ENCODE measurements around the gene SLC22A4.
A peak's percentile ranks its signal among the peaks of the same experiment; 100 is the strongest.

SLC22A4 gene

GRCh38 chr5:132280371-132281240, 13.6 kb upstream of the SLC22A4 start:
- Histone ChIP-seq H3K36me3 (ENCODE audit: control insufficient read depth, insufficient read depth, low read length) (no peaks in the 10 kb centered on the region), H3K4me3 (ENCODE audit: low read depth, low read length) (no peak overlapping the region), H3K27me3 (ENCODE audit: control insufficient read depth, insufficient read depth, low read length) (no peaks in the 10 kb centered on the region), H3K9ac (ENCODE audit: low read length) (no peak overlapping the region), H3K27ac (ENCODE audit: low read depth, low read length) (no peak overlapping the region), H3K4me1 (ENCODE audit: control insufficient read depth, insufficient read depth, low read length) (peaks cover 12% of the 10 kb centered on the region), H3K9me3 (ENCODE audit: control insufficient read depth, insufficient read depth, low read depth, low read length) (no peaks in the 10 kb centered on the region)

- Histone ChIP-seq H3K27me3 (ENCODE audit: control insufficient read depth, insufficient read depth, low read length) (no peaks in the 10 kb centered on the region), H3K4me3 (ENCODE audit: low read depth, low read length) (no peak overlapping the region), H3K9ac (ENCODE audit: low read length) (no peak overlapping the region), H3K36me3 (ENCODE audit: control insufficient read depth, insufficient read depth, low read length) (no peaks in the 10 kb centered on the region), H3K27ac (ENCODE audit: low read depth, low read length) (no peak overlapping the region), H3K9me3 (ENCODE audit: control insufficient read depth, insufficient read depth, low read depth, low read length) (no peaks in the 10 kb centered on the region), H3K4me1 (ENCODE audit: control insufficient read depth, insufficient read depth, low read length) (peaks cover 12% of the 10 kb centered on the region)
Observed at GRCh38 chr5:132281856-132282614, 12.2 kb upstream of the SLC22A4 start.

- Histone ChIP-seq H3K27me3 (ENCODE audit: control insufficient read depth, insufficient read depth, low read length) (no peaks in the 10 kb centered on the region), H3K36me3 (ENCODE audit: control insufficient read depth, insufficient read depth, low read length) (no peaks in the 10 kb centered on the region), H3K4me1 (ENCODE audit: control insufficient read depth, insufficient read depth, low read length) (peaks cover 4% of the 10 kb centered on the region), H3K9me3 (ENCODE audit: control insufficient read depth, insufficient read depth, low read depth, low read length) (no peaks in the 10 kb centered on the region), H3K9ac (ENCODE audit: low read length) (no peak overlapping the region), H3K27ac (ENCODE audit: low read depth, low read length) (no peak overlapping the region), H3K4me3 (ENCODE audit: low read depth, low read length) (no peak overlapping the region)
Observed at GRCh38 chr5:132283423-132284043, 10.7 kb upstream of the SLC22A4 start.

GRCh38 chr5:132289097-132289496, 5.1 kb upstream of the SLC22A4 start:
- Histone ChIP-seq H3K4me3 (ENCODE audit: low read depth, low read length) (no peak overlapping the region), H3K9me3 (ENCODE audit: control insufficient read depth, insufficient read depth, low read depth, low read length) (no peaks in the 10 kb centered on the region), H3K27me3 (ENCODE audit: control insufficient read depth, insufficient read depth, low read length) (no peaks in the 10 kb centered on the region), H3K36me3 (ENCODE audit: control insufficient read depth, insufficient read depth, low read length) (no peaks in the 10 kb centered on the region), H3K9ac (ENCODE audit: low read length) (no peak overlapping the region), H3K27ac (ENCODE audit: low read depth, low read length) (no peak overlapping the region), H3K4me1 (ENCODE audit: control insufficient read depth, insufficient read depth, low read length) (peaks cover 8% of the 10 kb centered on the region)

- Histone ChIP-seq H3K9me3 (ENCODE audit: control insufficient read depth, insufficient read depth, low read depth, low read length) (no peaks in the 10 kb centered on the region), H3K27me3 (ENCODE audit: control insufficient read depth, insufficient read depth, low read length) (peaks cover 19% of the 10 kb centered on the region), H3K9ac (ENCODE audit: low read length) (no peak overlapping the region)
Observed at GRCh38 chr5:132291026-132291425, 3.2 kb upstream of the SLC22A4 start.

GRCh38 chr5:132293066-132293991, 865 bp upstream of the SLC22A4 start:
- Histone ChIP-seq H3K9ac (ENCODE audit: low read length) (peak overlapping the region; percentile 88), H3K4me1 (ENCODE audit: control insufficient read depth, insufficient read depth, low read length) (peaks cover 17% of the 10 kb centered on the region), H3K4me3 (ENCODE audit: low read depth, low read length) (peak overlapping the region; percentile 89), H3K9me3 (ENCODE audit: control insufficient read depth, insufficient read depth, low read depth, low read length) (no peaks in the 10 kb centered on the region), H3K27ac (ENCODE audit: low read depth, low read length) (peak overlapping the region; percentile 88), H3K27me3 (ENCODE audit: control insufficient read depth, insufficient read depth, low read length) (peaks cover 23% of the 10 kb centered on the region), H3K36me3 (ENCODE audit: control insufficient read depth, insufficient read depth, low read length) (no peaks in the 10 kb centered on the region)

More at GRCh38 chr5:132291026-132291425, 3.2 kb upstream of the SLC22A4 start:
- Histone ChIP-seq H3K27ac (ENCODE audit: low read depth, low read length) (no peak overlapping the region), H3K4me1 (ENCODE audit: control insufficient read depth, insufficient read depth, low read length) (peaks cover 17% of the 10 kb centered on the region), H3K4me3 (ENCODE audit: low read depth, low read length) (no peak overlapping the region), H3K36me3 (ENCODE audit: control insufficient read depth, insufficient read depth, low read length) (no peaks in the 10 kb centered on the region)

- H3K9me3 ChIP-seq (ENCODE audit: control insufficient read depth, insufficient read depth, low read depth, low read length), result no peaks in the 10 kb centered on the region
- H3K4me1 ChIP-seq (ENCODE audit: control insufficient read depth, insufficient read depth, low read length), result peaks cover 17% of the 10 kb centered on the region
- peaks cover 23% of the 10 kb centered on the region for H3K27me3 ChIP-seq (ENCODE audit: control insufficient read depth, insufficient read depth, low read length)
- peak overlapping the region; percentile 89 for H3K4me3 ChIP-seq (ENCODE audit: low read depth, low read length)
- H3K36me3 ChIP-seq (ENCODE audit: control insufficient read depth, insufficient read depth, low read length), result no peaks in the 10 kb centered on the region
- no peak overlapping the region for H3K27ac ChIP-seq (ENCODE audit: low read depth, low read length)
- H3K9ac ChIP-seq (ENCODE audit: low read length), result peak overlapping the region; percentile 69
Observed at GRCh38 chr5:132294728-132295504, 722 bp downstream of the SLC22A4 start.

- peak overlapping the region; percentile 89 for H3K4me3 ChIP-seq (ENCODE audit: low read depth, low read length)
- H3K36me3 ChIP-seq (ENCODE audit: control insufficient read depth, insufficient read depth, low read length), result no peaks in the 10 kb centered on the region
- H3K27me3 ChIP-seq (ENCODE audit: control insufficient read depth, insufficient read depth, low read length), result peaks cover 23% of the 10 kb centered on the region
- H3K27ac ChIP-seq (ENCODE audit: low read depth, low read length), result no peak overlapping the region
- no peak overlapping the region for H3K9ac ChIP-seq (ENCODE audit: low read length)
- peaks cover 19% of the 10 kb centered on the region for H3K4me1 ChIP-seq (ENCODE audit: control insufficient read depth, insufficient read depth, low read length)
- H3K9me3 ChIP-seq (ENCODE audit: control insufficient read depth, insufficient read depth, low read depth, low read length), result no peaks in the 10 kb centered on the region
Observed at GRCh38 chr5:132295505-132296411, 1.6 kb downstream of the SLC22A4 start.

GRCh38 chr5:132296412-132297016, 2.3 kb downstream of the SLC22A4 start:
- H3K36me3 ChIP-seq (ENCODE audit: control insufficient read depth, insufficient read depth, low read length), result no peaks in the 10 kb centered on the region
- no peak overlapping the region for H3K27ac ChIP-seq (ENCODE audit: low read depth, low read length)
- H3K4me3 ChIP-seq (ENCODE audit: low read depth, low read length), result no peak overlapping the region
- H3K4me1 ChIP-seq (ENCODE audit: control insufficient read depth, insufficient read depth, low read length), result peaks cover 23% of the 10 kb centered on the region
- H3K9me3 ChIP-seq (ENCODE audit: control insufficient read depth, insufficient read depth, low read depth, low read length), result no peaks in the 10 kb centered on the region
- H3K27me3 ChIP-seq (ENCODE audit: control insufficient read depth, insufficient read depth, low read length), result peaks cover 23% of the 10 kb centered on the region
- no peak overlapping the region for H3K9ac ChIP-seq (ENCODE audit: low read length)

Measured in HUES6 (cell line).